HCT116 (cell line): Measurements from ENCODE around the gene THEMIS. TPM values are rescaled to one million over a fixed set of nuclear protein-coding genes. Genes with fewer than 3 reads are reported as not detected.

ENCODE experiments used
- ATAC-seq: fragments of 200-7000 bp; cut with Tn5 transposase; 2 replicates; pipeline ENCODE4 v1.9.1; 2020; ENCODE audit warnings: mild to moderate bottlenecking, moderate library complexity
- BruUV-seq: library from RNA; stranded (reverse); fragments of 400-500 nt; replicated peaks from 2 replicates; lab custom pipeline; 2021; lab: Mats Ljungman, UMichigan
- CTCF ChIA-PET: fragments of 300-600 bp; sonication (Branson Sonifier 250); formaldehyde crosslinking; loops from one replicate; lab custom pipeline; 2021; ENCODE audit warnings: antibody characterized with exemption; lab: Charles Lee
- POLR2A ChIA-PET: fragments of 300-600, 350-600 bp; sonication (Branson Sonifier 250); formaldehyde crosslinking; loops from one replicate; lab custom pipeline; 2021; ENCODE audit warnings: antibody characterized with exemption; lab: Charles Lee
- RAD21 ChIA-PET, 2 experiments: fragments of 300-600 bp; sonication (Branson Sonifier 250); formaldehyde crosslinking; loops; one replicate each; lab custom pipeline; 2023; ENCODE audit warnings: low total read pairs in 2 of 2; ENCODE audit not compliant: uncharacterized antibody in 2 of 2, unreplicated experiment in 2 of 2, low non-redundant PET in 1 of 2; lab: Charles Lee
- DNase-seq: peaks from one replicate; pipeline ENCODE4 v3.0.0-alpha.2; 2010; ENCODE audit warnings: low read depth, low spot score
- H2AFZ ChIP-seq: fragments of 200-600 bp; shearing (Covaris generic), sonication (generic); 2 replicates; pipeline ENCODE4 v1.6.1; 2017; ENCODE audit warnings: low read depth, mixed run types, mixed read lengths, antibody characterized with exemption, low read length; ENCODE audit not compliant: poor library complexity, severe bottlenecking
- H3K27ac ChIP-seq: 2 replicates; pipeline ENCODE4 v1.5.1; 2012; ENCODE audit warnings: low read depth, low read length
- H3K27me3 ChIP-seq: fragments of 200-600 bp; sonication (generic); 2 replicates; pipeline ENCODE4 v1.6.1; 2016; ENCODE audit warnings: mixed run types, low read length, mixed read lengths; ENCODE audit not compliant: insufficient read depth
- H3K36me3 ChIP-seq, 2 experiments: fragments of 200-500 bp in 1 of 2; fragments of 200-600 bp in 1 of 2; sonication (Bioruptor generic) in 1 of 2; sonication (generic) in 1 of 2; 2 replicates each; pipeline versions ENCODE4 v1.5.1 to v1.6.1; 2014 to 2016; ENCODE audit warnings: low read length in 2 of 2, inconsistent platforms in 1 of 2, mixed read lengths in 1 of 2, mixed run types in 1 of 2; ENCODE audit not compliant: insufficient read depth in 2 of 2, control insufficient read depth in 1 of 2
- H3K4me1 ChIP-seq, 2 experiments: fragments of 200-600 bp in 1 of 2; sonication (generic) in 1 of 2; 2 replicates each; pipeline versions ENCODE4 v1.5.1 to v1.6.1; 2012 to 2017; ENCODE audit warnings: low read length in 2 of 2, inconsistent platforms in 1 of 2, mild to moderate bottlenecking in 1 of 2, mixed read lengths in 1 of 2, mixed run types in 1 of 2, moderate library complexity in 1 of 2; ENCODE audit not compliant: insufficient read depth in 2 of 2, control insufficient read depth in 1 of 2
- H3K4me2 ChIP-seq: fragments of 200-600 bp; sonication (generic); 2 replicates; pipeline ENCODE4 v1.6.1; 2017; ENCODE audit warnings: mixed run types, low read length, mixed read lengths
- H3K4me3 ChIP-seq, 2 experiments: fragments of 200-600 bp in 1 of 2; sonication (generic) in 1 of 2; replicated peaks in 1 of 2; 2 replicates each; pipeline ENCODE4 v1.5.1; 2011 to 2016; ENCODE audit warnings: low read length in 2 of 2, control low read depth in 1 of 2, low read depth in 1 of 2, mild to moderate bottlenecking in 1 of 2, mixed read lengths in 1 of 2, mixed run types in 1 of 2
- H3K79me2 ChIP-seq: fragments of 200-600 bp; sonication (generic); 2 replicates; pipeline ENCODE4 v1.6.1; 2017; ENCODE audit warnings: mild to moderate bottlenecking, mixed run types, low read length, moderate library complexity, mixed read lengths; ENCODE audit not compliant: insufficient read depth
- H3K9ac ChIP-seq: fragments of 200-600 bp; sonication (generic); 2 replicates; pipeline ENCODE4 v1.6.1; 2016; ENCODE audit warnings: low read length, mixed read lengths
- H3K9me2 ChIP-seq: fragments of 200-600 bp; sonication (generic), shearing (Covaris generic); 2 replicates; pipeline ENCODE4 v1.6.1; 2017; ENCODE audit warnings: mixed run types, mild to moderate bottlenecking, moderate library complexity; ENCODE audit not compliant: insufficient read depth
- H3K9me3 ChIP-seq, 2 experiments: fragments of 200-500 bp in 1 of 2; fragments of 200-600 bp in 1 of 2; sonication (Bioruptor generic) in 1 of 2; sonication (generic) in 1 of 2; 2 replicates each; pipeline ENCODE4 v1.6.1; 2014 to 2017; ENCODE audit warnings: low read length in 2 of 2, mixed read lengths in 2 of 2, inconsistent platforms in 1 of 2, low read depth in 1 of 2, mild to moderate bottlenecking in 1 of 2, mixed run types in 1 of 2, moderate library complexity in 1 of 2; ENCODE audit not compliant: control insufficient read depth in 1 of 2, insufficient read depth in 1 of 2
- H4K20me1 ChIP-seq: fragments of 200-600 bp; sonication (generic), shearing (Covaris generic); 2 replicates; pipeline ENCODE4 v1.6.1; 2017; ENCODE audit warnings: mixed run types, mild to moderate bottlenecking, moderate library complexity; ENCODE audit not compliant: insufficient read depth
- CBX3 ChIP-seq: IDR thresholded peaks from 2 replicates; pipeline ENCODE4 v1.6.1; 2012; ENCODE audit warnings: low read depth
- CEBPB ChIP-seq: IDR thresholded peaks from 2 replicates; pipeline ENCODE4 v1.6.1; 2012; ENCODE audit warnings: low read depth
- ELF1 ChIP-seq: IDR thresholded peaks from 2 replicates; pipeline ENCODE4 v1.6.1; 2012; ENCODE audit warnings: low read depth, borderline replicate concordance
- EZH2 ChIP-seq: fragments of 200-600 bp; sonication (generic); IDR thresholded peaks from 2 replicates; pipeline ENCODE4 v1.6.1; 2017; ENCODE audit warnings: antibody characterized with exemption, mixed run types
- EZH2phosphoT487 ChIP-seq: fragments of 200-600 bp; IDR thresholded peaks from 2 replicates; pipeline ENCODE4 v1.6.1; 2018; ENCODE audit warnings: antibody characterized with exemption, borderline replicate concordance
- POLR2A ChIP-seq: IDR thresholded peaks from 2 replicates; pipeline ENCODE4 v1.7.0; 2011; ENCODE audit warnings: borderline replicate concordance; ENCODE audit not compliant: insufficient read depth, insufficient read length; ENCODE audit errors: extremely low read depth
- POLR2AphosphoS5 ChIP-seq: IDR thresholded peaks from 2 replicates; pipeline ENCODE4 v1.6.1; 2011; ENCODE audit warnings: mild to moderate bottlenecking, low read depth, low read length, moderate library complexity
- RAD21 ChIP-seq: IDR thresholded peaks from 2 replicates; pipeline ENCODE4 v1.6.1; 2012; ENCODE audit warnings: low read depth, mild to moderate bottlenecking
- SIN3A ChIP-seq: IDR thresholded peaks from 2 replicates; pipeline ENCODE4 v1.6.1; 2012; ENCODE audit warnings: low read depth
- SP1 ChIP-seq: IDR thresholded peaks from 2 replicates; pipeline ENCODE4 v1.6.1; 2012; ENCODE audit warnings: low read depth
- SRF ChIP-seq: IDR thresholded peaks from 2 replicates; pipeline ENCODE4 v1.6.1; 2012; ENCODE audit warnings: low read depth
- ZBTB33 ChIP-seq: IDR thresholded peaks from 2 replicates; pipeline ENCODE4 v1.6.1; 2011; ENCODE audit warnings: mild to moderate bottlenecking, low read length, moderate library complexity; ENCODE audit not compliant: insufficient replicate concordance; ENCODE audit errors: extremely low read depth
- intact Hi-C: fragments of 100-400 bp; cut with micrococcal nuclease; formaldehyde crosslinking; loops from 2 replicates; pipeline ENCODE4 v1.10.0; 2022
- total RNA-seq: library from RNA; stranded (reverse); gene quantifications from one replicate; pipeline ENCODE4 v1.2.1, GENCODE V29; 2021; ENCODE audit not compliant: unreplicated experiment
- TF ChIP-seq, protein P1 (sequence below): IDR thresholded peaks from 2 replicates; pipeline ENCODE4 v1.6.1; 2012; ENCODE audit warnings: low read depth

THEMIS gene
- total RNA-seq, 1 experiment from 2014 or later, result 0.20 TPM

- no peaks in the 10 kb centered on the region for H3K27me3 ChIP-seq
- no peaks in the 10 kb centered on the region for H3K4me1 ChIP-seq
- no peaks in the 10 kb centered on the region for H3K36me3 ChIP-seq
- TF ChIP-seq SP1, result no peak
- TF ChIP-seq, protein P1, sequence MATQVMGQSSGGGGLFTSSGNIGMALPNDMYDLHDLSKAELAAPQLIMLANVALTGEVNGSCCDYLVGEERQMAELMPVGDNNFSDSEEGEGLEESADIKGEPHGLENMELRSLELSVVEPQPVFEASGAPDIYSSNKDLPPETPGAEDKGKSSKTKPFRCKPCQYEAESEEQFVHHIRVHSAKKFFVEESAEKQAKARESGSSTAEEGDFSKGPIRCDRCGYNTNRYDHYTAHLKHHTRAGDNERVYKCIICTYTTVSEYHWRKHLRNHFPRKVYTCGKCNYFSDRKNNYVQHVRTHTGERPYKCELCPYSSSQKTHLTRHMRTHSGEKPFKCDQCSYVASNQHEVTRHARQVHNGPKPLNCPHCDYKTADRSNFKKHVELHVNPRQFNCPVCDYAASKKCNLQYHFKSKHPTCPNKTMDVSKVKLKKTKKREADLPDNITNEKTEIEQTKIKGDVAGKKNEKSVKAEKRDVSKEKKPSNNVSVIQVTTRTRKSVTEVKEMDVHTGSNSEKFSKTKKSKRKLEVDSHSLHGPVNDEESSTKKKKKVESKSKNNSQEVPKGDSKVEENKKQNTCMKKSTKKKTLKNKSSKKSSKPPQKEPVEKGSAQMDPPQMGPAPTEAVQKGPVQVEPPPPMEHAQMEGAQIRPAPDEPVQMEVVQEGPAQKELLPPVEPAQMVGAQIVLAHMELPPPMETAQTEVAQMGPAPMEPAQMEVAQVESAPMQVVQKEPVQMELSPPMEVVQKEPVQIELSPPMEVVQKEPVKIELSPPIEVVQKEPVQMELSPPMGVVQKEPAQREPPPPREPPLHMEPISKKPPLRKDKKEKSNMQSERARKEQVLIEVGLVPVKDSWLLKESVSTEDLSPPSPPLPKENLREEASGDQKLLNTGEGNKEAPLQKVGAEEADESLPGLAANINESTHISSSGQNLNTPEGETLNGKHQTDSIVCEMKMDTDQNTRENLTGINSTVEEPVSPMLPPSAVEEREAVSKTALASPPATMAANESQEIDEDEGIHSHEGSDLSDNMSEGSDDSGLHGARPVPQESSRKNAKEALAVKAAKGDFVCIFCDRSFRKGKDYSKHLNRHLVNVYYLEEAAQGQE, result no peak
- TF ChIP-seq RAD21, result no peak
- TF ChIP-seq EZH2phosphoT487, result no peak
- no peak for TF ChIP-seq SRF
- TF ChIP-seq CEBPB, result no peak
- no peak for TF ChIP-seq ELF1
- no peak for TF ChIP-seq POLR2AphosphoS5
- no peak for TF ChIP-seq ZBTB33
- no peak for TF ChIP-seq CBX3
- no peak for TF ChIP-seq EZH2
- TF ChIP-seq POLR2A, result no peak
- TF ChIP-seq SIN3A, result no peak
- DNase-seq, result no peak
- ATAC-seq, result no peak
- no peak overlapping the region for H3K27ac ChIP-seq
- H3K9me2 ChIP-seq, result no peaks in the 10 kb centered on the region
- no peaks in the 10 kb centered on the region for H3K9me3 ChIP-seq
- RAD21 ChIA-PET, result no interaction called here
- no peaks in the 10 kb centered on the region for H3K79me2 ChIP-seq
- H3K4me2 ChIP-seq, result no peak overlapping the region
- H3K4me3 ChIP-seq, result no peak overlapping the region
- no TSS peak for BruUV-seq
- H4K20me1 ChIP-seq, result no peaks in the 10 kb centered on the region
- H3K9ac ChIP-seq, result no peak overlapping the region
- intact Hi-C loops, result no loop called here
- CTCF ChIA-PET, result no interaction called here
- POLR2A ChIA-PET, result no interaction called here
- no peak overlapping the region for H2AFZ ChIP-seq
These were observed 138.6 kb downstream of the THEMIS start for GRCh38 chr6:127762284-127762683.
